Panc1 (cell line): ENCODE measurements around the gene TTC23L. TPM values are rescaled to one million over a fixed set of nuclear protein-coding genes. Genes with fewer than 3 reads are reported as not detected.

Experiments
- ATAC-seq: fragments of 200-7000 bp; cut with Tn5 transposase; 2 replicates; pipeline ENCODE4 v1.9.1; 2020; ENCODE audit warnings: mild to moderate bottlenecking, moderate library complexity
- BruUV-seq: library from RNA; stranded (reverse); fragments of 400-500 nt; replicated peaks from 2 replicates; lab custom pipeline; 2021; lab: Mats Ljungman, UMichigan
- CTCF ChIA-PET: fragments of 300-600 bp; sonication (Branson Sonifier 250); formaldehyde crosslinking; loops from one replicate; lab custom pipeline; 2022; ENCODE audit warnings: antibody characterized with exemption; lab: Charles Lee
- POLR2A ChIA-PET: fragments of 300-600 bp; sonication (Branson Sonifier 250); formaldehyde crosslinking; loops from one replicate; lab custom pipeline; 2022; ENCODE audit warnings: antibody characterized with exemption; lab: Charles Lee
- DNase-seq: peaks from one replicate; pipeline ENCODE4 v3.0.0-alpha.2; 2010; ENCODE audit warnings: low read depth, low spot score
- H3K27ac ChIP-seq: 2 replicates; pipeline ENCODE4 v1.5.1; 2011; ENCODE audit warnings: mild to moderate bottlenecking, low read length, inconsistent platforms
- H3K27me3 ChIP-seq: fragments of 200-500 bp; sonication (Bioruptor generic); 2 replicates; pipeline ENCODE4 v1.6.0; 2014; ENCODE audit warnings: low read length, inconsistent platforms; ENCODE audit not compliant: control insufficient read depth, insufficient read depth
- H3K36me3 ChIP-seq: fragments of 200-500 bp; sonication (Bioruptor generic); 2 replicates; pipeline ENCODE4 v1.5.1; 2014; ENCODE audit warnings: inconsistent platforms, mild to moderate bottlenecking, low read length, moderate library complexity; ENCODE audit not compliant: control insufficient read depth, insufficient read depth
- H3K4me1 ChIP-seq: 2 replicates; pipeline ENCODE4 v1.5.1; 2011; ENCODE audit warnings: inconsistent platforms, mild to moderate bottlenecking, low read length, moderate library complexity; ENCODE audit not compliant: control insufficient read depth, insufficient read depth
- H3K4me3 ChIP-seq, 2 experiments: 2 replicates each; pipeline ENCODE4 v1.5.1; 2011 to 2012; ENCODE audit warnings: low read depth in 2 of 2, low read length in 2 of 2, mild to moderate bottlenecking in 2 of 2, inconsistent platforms in 1 of 2, moderate library complexity in 1 of 2
- H3K9me3 ChIP-seq: fragments of 200-500 bp; sonication (Bioruptor generic); 2 replicates; pipeline ENCODE4 v1.5.1; 2014; ENCODE audit warnings: low read depth, mild to moderate bottlenecking, inconsistent platforms, low read length, moderate library complexity; ENCODE audit not compliant: control insufficient read depth, insufficient read depth
- POLR2AphosphoS5 ChIP-seq: IDR thresholded peaks from 2 replicates; pipeline ENCODE4 v1.6.1; 2012; ENCODE audit warnings: mild to moderate bottlenecking, low read depth, low read length, moderate library complexity
- SIN3A ChIP-seq: IDR thresholded peaks from 2 replicates; pipeline ENCODE4 v1.6.1; 2012; ENCODE audit warnings: low read depth, mild to moderate bottlenecking, low read length, moderate library complexity, borderline replicate concordance; ENCODE audit not compliant: insufficient read depth
- TCF7L2 ChIP-seq: IDR thresholded peaks from 2 replicates; pipeline ENCODE4 v1.6.1; 2011; ENCODE audit warnings: mild to moderate bottlenecking, low read depth, low read length, inconsistent platforms
- in situ Hi-C: cut with HindIII; loops from 2 replicates; pipeline ENCODE4 v1.10.0; 2016; ENCODE audit warnings: low sequenced_read_pairs, low pct_unique_long_range_greater_than_20kb
- intact Hi-C: fragments of 100-400 bp; cut with micrococcal nuclease; formaldehyde crosslinking; loops from one replicate; pipeline ENCODE4 v1.10.0; 2022; ENCODE audit not compliant: unreplicated experiment
- total RNA-seq: library from RNA; stranded (reverse); gene quantifications from one replicate; pipeline ENCODE4 v1.2.1, GENCODE V29; 2021; ENCODE audit not compliant: unreplicated experiment
- TF ChIP-seq, protein P1 (sequence below), 2 experiments: IDR thresholded peaks; 2 replicates each; pipeline ENCODE4 v1.6.1; 2011 to 2012; ENCODE audit warnings: low read depth in 2 of 2, control low read depth in 1 of 2, low read length in 1 of 2, mild to moderate bottlenecking in 1 of 2, moderate library complexity in 1 of 2; ENCODE audit not compliant: insufficient read depth in 1 of 2
- TF ChIP-seq, protein P2 (sequence below): fragments of 450-650 bp; IDR thresholded peaks from 2 replicates; pipeline ENCODE4 v1.5.1; 2017; ENCODE audit warnings: mild to moderate bottlenecking

Gene TTC23L
- total RNA-seq, 1 experiment from 2014 or later: not detected

DNA sequence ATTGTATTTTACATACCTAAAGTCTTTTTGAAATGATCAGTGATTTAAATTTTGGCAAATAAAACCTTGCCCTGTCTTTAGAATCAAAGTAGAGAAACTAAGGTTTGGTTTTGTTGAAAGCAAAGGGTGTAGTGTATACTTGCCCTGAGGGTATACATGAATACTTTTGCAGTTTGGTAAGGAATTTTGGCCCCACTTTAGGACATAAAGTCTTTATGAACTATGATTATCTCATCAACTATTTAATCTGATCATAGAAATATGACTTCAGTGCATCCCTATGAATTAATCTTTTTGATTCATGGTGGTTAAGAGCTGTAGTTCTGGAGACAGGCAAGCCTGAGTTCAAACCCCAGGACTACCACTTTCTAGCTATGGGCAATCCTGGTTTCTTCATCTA is 58.7 kb downstream of the TTC23L start:
- ATAC-seq (no peak), DNase-seq (no peak)
- TF ChIP-seq, protein P1, sequence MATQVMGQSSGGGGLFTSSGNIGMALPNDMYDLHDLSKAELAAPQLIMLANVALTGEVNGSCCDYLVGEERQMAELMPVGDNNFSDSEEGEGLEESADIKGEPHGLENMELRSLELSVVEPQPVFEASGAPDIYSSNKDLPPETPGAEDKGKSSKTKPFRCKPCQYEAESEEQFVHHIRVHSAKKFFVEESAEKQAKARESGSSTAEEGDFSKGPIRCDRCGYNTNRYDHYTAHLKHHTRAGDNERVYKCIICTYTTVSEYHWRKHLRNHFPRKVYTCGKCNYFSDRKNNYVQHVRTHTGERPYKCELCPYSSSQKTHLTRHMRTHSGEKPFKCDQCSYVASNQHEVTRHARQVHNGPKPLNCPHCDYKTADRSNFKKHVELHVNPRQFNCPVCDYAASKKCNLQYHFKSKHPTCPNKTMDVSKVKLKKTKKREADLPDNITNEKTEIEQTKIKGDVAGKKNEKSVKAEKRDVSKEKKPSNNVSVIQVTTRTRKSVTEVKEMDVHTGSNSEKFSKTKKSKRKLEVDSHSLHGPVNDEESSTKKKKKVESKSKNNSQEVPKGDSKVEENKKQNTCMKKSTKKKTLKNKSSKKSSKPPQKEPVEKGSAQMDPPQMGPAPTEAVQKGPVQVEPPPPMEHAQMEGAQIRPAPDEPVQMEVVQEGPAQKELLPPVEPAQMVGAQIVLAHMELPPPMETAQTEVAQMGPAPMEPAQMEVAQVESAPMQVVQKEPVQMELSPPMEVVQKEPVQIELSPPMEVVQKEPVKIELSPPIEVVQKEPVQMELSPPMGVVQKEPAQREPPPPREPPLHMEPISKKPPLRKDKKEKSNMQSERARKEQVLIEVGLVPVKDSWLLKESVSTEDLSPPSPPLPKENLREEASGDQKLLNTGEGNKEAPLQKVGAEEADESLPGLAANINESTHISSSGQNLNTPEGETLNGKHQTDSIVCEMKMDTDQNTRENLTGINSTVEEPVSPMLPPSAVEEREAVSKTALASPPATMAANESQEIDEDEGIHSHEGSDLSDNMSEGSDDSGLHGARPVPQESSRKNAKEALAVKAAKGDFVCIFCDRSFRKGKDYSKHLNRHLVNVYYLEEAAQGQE (IDR thresholded peaks at IDR 0.05; ENCODE audit: insufficient read depth in 1 of 2, low read depth in 2 of 2, low read length in 1 of 2): no peak
- TF ChIP-seq TCF7L2 (no peak), SIN3A (no peak), POLR2AphosphoS5 (no peak)
- TF ChIP-seq, protein P2, sequence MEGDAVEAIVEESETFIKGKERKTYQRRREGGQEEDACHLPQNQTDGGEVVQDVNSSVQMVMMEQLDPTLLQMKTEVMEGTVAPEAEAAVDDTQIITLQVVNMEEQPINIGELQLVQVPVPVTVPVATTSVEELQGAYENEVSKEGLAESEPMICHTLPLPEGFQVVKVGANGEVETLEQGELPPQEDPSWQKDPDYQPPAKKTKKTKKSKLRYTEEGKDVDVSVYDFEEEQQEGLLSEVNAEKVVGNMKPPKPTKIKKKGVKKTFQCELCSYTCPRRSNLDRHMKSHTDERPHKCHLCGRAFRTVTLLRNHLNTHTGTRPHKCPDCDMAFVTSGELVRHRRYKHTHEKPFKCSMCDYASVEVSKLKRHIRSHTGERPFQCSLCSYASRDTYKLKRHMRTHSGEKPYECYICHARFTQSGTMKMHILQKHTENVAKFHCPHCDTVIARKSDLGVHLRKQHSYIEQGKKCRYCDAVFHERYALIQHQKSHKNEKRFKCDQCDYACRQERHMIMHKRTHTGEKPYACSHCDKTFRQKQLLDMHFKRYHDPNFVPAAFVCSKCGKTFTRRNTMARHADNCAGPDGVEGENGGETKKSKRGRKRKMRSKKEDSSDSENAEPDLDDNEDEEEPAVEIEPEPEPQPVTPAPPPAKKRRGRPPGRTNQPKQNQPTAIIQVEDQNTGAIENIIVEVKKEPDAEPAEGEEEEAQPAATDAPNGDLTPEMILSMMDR: no peak
- intact Hi-C loops: loop anchor here (1.0 to 10.0 kb wide), 3 partner anchors 243 to 411 kb away; partner anchors contain the start of gene RAI14
- no peak overlapping the region for H3K27ac ChIP-seq
- H3K36me3 ChIP-seq: no peaks in the 10 kb centered on the region
- CTCF ChIA-PET: interaction anchor here (0.8 kb wide), 1 partner anchor 374 kb away, joined by 3 read pairs; no protein-coding TSS in a partner anchor
- H3K4me1 ChIP-seq: no peaks in the 10 kb centered on the region
- H3K27me3 ChIP-seq: no peaks in the 10 kb centered on the region
- no peaks in the 10 kb centered on the region for H3K9me3 ChIP-seq
- in situ Hi-C loops: no loop called here
- POLR2A ChIA-PET: no interaction called here
- no TSS peak for BruUV-seq
- no peak overlapping the region for H3K4me3 ChIP-seq

DNA sequence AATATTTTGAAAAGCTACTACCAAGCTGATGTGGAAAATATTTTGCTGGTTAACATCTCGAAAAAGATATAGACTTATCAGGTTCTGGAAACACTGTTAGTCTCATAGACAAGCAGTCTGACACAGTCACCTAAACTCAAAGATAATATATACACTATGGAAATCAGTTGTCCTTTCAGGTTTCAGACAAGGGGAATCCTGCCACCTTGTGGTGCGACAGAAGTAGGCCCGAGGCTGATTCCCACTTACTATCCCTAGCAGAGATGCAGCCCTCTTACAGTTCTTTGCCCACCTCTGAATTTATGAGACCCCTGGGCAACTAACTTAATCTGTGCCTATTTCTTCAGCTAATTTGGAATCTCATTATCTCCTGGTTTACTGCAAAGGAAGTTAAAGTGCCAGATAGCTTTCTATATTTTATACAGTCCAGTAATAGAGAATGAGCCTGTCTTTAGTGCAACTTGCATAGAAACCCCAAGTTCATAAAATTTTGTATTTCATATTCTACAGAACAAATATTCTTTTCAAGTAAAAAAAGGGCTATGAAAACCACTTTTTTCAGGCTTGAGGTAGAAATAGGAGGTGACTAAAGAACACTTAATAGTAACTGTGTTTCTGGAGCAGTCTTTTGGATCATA is 59.4 kb downstream of the TTC23L start:
- Histone ChIP-seq H3K27ac (no peak overlapping the region), H3K9me3 (no peaks in the 10 kb centered on the region), H3K4me3 (no peak overlapping the region), H3K27me3 (no peaks in the 10 kb centered on the region), H3K4me1 (no peaks in the 10 kb centered on the region), H3K36me3 (no peaks in the 10 kb centered on the region)
- ATAC-seq: peak; percentile 94
- peak; percentile 55 for DNase-seq
- BruUV-seq: no TSS peak
- intact Hi-C loops (loop anchor here (1.0 to 10.0 kb wide), 3 partner anchors 244 to 412 kb away; partner anchors contain the start of gene RAI14), in situ Hi-C loops (no loop called here)
- ChIA-PET CTCF (interaction anchor here (0.8 kb wide), 1 partner anchor 375 kb away, joined by 3 read pairs; no protein-coding TSS in a partner anchor), POLR2A (no interaction called here)
- TF ChIP-seq, protein P2: peak; percentile 87
- TF ChIP-seq SIN3A: no peak
